Astrocyte of the spinal cord (primary cell): Measurements from ENCODE around the gene SLC66A2.

ENCODE experiments used
- DNase-seq: peaks from one replicate; pipeline ENCODE4 v3.0.0; 2011; ENCODE audit warnings: low read depth, low spot score
- H3K4me3 ChIP-seq: 2 replicates; pipeline ENCODE4 v1.5.1; 2011; ENCODE audit warnings: low read depth, mild to moderate bottlenecking, low read length, moderate library complexity
- CTCF ChIP-seq: IDR thresholded peaks from 2 replicates; pipeline ENCODE4 v1.5.1; 2012; ENCODE audit warnings: low read depth, mild to moderate bottlenecking, low read length, inconsistent platforms
- in situ Hi-C: cut with HindIII; loops from 2 replicates; pipeline ENCODE4 v1.10.0; 2017; ENCODE audit warnings: low sequenced_read_pairs

Gene SLC66A2

GRCh38 chr18:79947054-79947755 lies 4.2 kb downstream of the SLC66A2 start:
- in situ Hi-C loops: no loop called here
- H3K4me3 ChIP-seq: no peak overlapping the region

GRCh38 chr18:79945118-79946042 lies 6.1 kb downstream of the SLC66A2 start:
- H3K4me3 ChIP-seq: no peak overlapping the region
- in situ Hi-C loops: no loop called here
- no peak for DNase-seq
- TF ChIP-seq CTCF: no peak

More at GRCh38 chr18:79947054-79947755, 4.2 kb downstream of the SLC66A2 start:
- no peak for TF ChIP-seq CTCF
- no peak for DNase-seq

- DNase-seq: no peak
- in situ Hi-C loops: no loop called here
- no peak for TF ChIP-seq CTCF
- H3K4me3 ChIP-seq: no peak overlapping the region
Observed at GRCh38 chr18:79944746-79945117, 6.7 kb downstream of the SLC66A2 start.

GRCh38 chr18:79944126-79944731 lies 7.2 kb downstream of the SLC66A2 start:
- TF ChIP-seq CTCF: no peak
- in situ Hi-C loops: no loop called here
- peak; percentile 69 for DNase-seq
- H3K4me3 ChIP-seq: no peak overlapping the region

- no peak overlapping the region for H3K4me3 ChIP-seq
- DNase-seq: no peak
- in situ Hi-C loops: no loop called here
- TF ChIP-seq CTCF: no peak
Observed at GRCh38 chr18:79943608-79944125, 7.8 kb downstream of the SLC66A2 start.
